ENCODE data around the gene PRDM11.

PRDM11 gene

GRCh38 chr11:45158210-45158731 is 11.8 kb downstream of the PRDM11 start:
- DNase-seq = no peak

GRCh38 chr11:45158891-45159605 is 12.6 kb downstream of the PRDM11 start:
- DNase-seq = no peak

GRCh38 chr11:45159781-45160365 is 13.4 kb downstream of the PRDM11 start:
- no peak for DNase-seq

GRCh38 chr11:45161252-45162063 is 15.0 kb downstream of the PRDM11 start:
- DNase-seq = no peak

- DNase-seq = no peak
Observed at GRCh38 chr11:45162064-45162375, 15.6 kb downstream of the PRDM11 start.

- DNase-seq = no peak
Observed at GRCh38 chr11:45162916-45163879, 16.8 kb downstream of the PRDM11 start.

- no peak for DNase-seq
Observed at GRCh38 chr11:45163956-45164575, 17.6 kb downstream of the PRDM11 start.

GRCh38 chr11:45165386-45165785 is 18.9 kb downstream of the PRDM11 start:
- no peak for DNase-seq

- DNase-seq = no peak
Observed at GRCh38 chr11:45165806-45166603, 19.6 kb downstream of the PRDM11 start.

- DNase-seq = no peak
Observed at GRCh38 chr11:45166604-45166897, 20.1 kb downstream of the PRDM11 start.

GRCh38 chr11:45167283-45167682 is 20.8 kb downstream of the PRDM11 start:
- DNase-seq = no peak

GRCh38 chr11:45168366-45169130 is 22.1 kb downstream of the PRDM11 start:
- no peak for DNase-seq

- no peak for DNase-seq
Observed at GRCh38 chr11:45169310-45170072, 23.1 kb downstream of the PRDM11 start.

GRCh38 chr11:45170484-45170883 is 24.0 kb downstream of the PRDM11 start:
- no peak for DNase-seq

GRCh38 chr11:45171550-45171949 is 25.1 kb downstream of the PRDM11 start:
- no peak for DNase-seq

- no peak for DNase-seq
Observed at GRCh38 chr11:45173064-45173463, 26.6 kb downstream of the PRDM11 start.

GRCh38 chr11:45174168-45174835 is 27.9 kb downstream of the PRDM11 start:
- no peak for DNase-seq

GRCh38 chr11:45174963-45175362 is 28.5 kb downstream of the PRDM11 start:
- DNase-seq = no peak

GRCh38 chr11:45176996-45177395 is 30.6 kb downstream of the PRDM11 start:
- DNase-seq = no peak

Measured in effector CD4-positive, alpha-beta T cell (primary cell).